Bone marrow (tissue), 2 donors: ENCODE measurements around the gene ME2.
"Not testable (repeated sequence)": the region's sequence is repeated elsewhere in the genome, so short reads cannot be mapped to it uniquely, and the experiment has no call there.

ENCODE experiments used
- DNase-seq, 2 donors: peaks; one replicate each; lab custom pipeline; 2025; lab: John Stamatoyannopoulos, UW

ME2 gene

DNA sequence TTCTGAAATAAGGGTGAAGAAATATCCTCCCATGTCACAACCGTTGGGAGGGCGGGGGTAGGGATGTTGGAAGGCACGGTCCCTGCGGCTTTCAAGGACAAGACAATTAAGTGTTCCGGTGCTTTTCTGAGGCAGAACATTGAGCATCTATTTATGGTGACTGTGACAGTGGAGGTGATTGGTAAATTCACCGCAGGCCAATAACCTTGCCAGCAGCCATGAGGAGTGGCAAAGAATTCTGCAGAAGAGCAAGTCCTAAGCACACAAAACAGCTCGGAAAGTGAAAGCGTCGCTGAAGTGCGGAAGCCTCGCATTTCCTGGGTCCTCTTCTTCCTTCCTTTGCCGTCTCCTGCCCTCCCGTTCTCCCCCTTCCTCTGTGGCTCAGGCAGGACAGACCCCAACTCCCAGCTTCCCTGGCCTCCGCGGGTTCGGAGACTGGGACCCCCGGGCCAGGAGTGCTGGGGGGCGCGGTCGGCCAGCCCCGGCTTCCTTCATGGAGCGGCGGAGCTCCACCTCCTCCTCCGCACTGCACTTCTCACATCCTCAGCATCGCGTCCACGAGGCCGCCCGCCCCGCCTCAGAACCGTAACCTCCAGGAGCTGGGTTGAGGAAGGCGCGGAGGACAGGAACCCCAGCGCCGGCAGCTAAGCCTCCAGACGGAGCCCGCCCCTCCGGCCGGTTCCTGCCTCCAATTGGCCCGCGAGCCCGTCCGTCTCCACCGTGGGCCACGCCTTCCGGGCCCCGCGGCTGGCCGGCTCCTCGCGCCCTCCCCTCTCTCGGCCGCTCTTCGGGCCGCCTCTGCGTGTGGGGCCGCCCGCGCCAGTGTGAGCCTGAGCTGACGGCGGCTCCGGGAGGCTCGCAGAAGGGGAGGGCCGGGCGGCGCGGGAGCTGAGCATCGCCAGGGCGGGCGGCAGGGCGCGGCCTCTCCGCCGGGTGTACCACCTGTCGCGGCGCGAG lies at the start of gene ME2:
ME2 (plus strand) TSS at position 774 of the 957 bp plus-strand sequence. CDS start 16,703 bp downstream, outside the sequence.
- peak; percentile 79 to 81 for DNase-seq

DNA sequence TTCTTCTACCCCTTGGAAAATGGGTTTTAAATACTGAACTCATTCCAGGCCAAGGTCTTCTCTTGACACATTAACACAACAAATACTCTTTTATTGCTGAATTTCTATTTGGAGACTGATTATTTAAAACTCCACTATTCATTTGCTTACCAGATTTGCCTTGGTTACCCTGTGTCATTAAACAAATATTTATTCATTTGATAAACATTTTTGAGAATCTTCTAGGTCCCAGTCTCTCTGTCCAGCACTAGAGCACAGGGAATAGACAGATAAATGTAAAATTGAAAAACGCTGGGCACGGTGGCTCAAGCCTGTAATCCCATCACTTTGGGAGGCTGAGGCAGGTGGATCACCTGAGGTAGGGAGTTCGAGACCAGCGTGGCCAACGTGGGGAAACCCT lies 49.3 kb upstream of the ME2 start:
- no peak for DNase-seq

- no peak for DNase-seq
Observed at GRCh38 chr18:50830544-50830943, 48.4 kb upstream of the ME2 start.

GRCh38 chr18:50832754-50833153 lies 46.2 kb upstream of the ME2 start:
- no peak for DNase-seq

- DNase-seq: not testable (repeated sequence)
Observed at GRCh38 chr18:50833496-50833895, 45.4 kb upstream of the ME2 start.

GRCh38 chr18:50836521-50836957 lies 42.4 kb upstream of the ME2 start:
- no peak for DNase-seq

- DNase-seq: no peak
Observed at GRCh38 chr18:50839341-50839740, 39.6 kb upstream of the ME2 start.

DNA sequence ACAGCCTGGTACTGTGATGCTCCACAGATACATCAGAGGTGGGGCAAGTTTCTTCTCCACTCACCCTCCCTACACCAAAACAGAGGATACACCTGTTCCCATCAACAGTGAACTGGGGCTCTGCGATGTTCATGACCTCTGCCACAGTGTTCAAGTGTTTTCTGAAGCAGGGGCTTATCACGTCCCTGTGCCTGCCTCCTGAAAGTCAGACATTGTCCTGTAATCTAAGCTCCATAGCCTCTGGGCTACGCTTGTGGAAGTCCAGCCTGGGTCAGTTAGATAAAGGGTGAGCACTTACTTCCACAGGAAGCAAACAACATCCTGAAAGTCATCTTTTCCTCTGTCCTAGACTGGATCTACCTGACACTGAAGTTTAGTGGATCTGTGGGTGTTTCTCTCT lies 38.9 kb upstream of the ME2 start:
- no peak for DNase-seq

- DNase-seq: no peak
Observed at GRCh38 chr18:50842846-50843245, 36.1 kb upstream of the ME2 start.

- DNase-seq: no peak
Observed at GRCh38 chr18:50844554-50844953, 34.4 kb upstream of the ME2 start.

- DNase-seq: no peak
Observed at GRCh38 chr18:50844960-50845359, 34.0 kb upstream of the ME2 start.

GRCh38 chr18:50847192-50847591 lies 31.7 kb upstream of the ME2 start:
- DNase-seq: no peak

GRCh38 chr18:50848061-50848551 lies 30.8 kb upstream of the ME2 start:
- DNase-seq: no peak

GRCh38 chr18:50848991-50849390 lies 29.9 kb upstream of the ME2 start:
- no peak for DNase-seq

DNA sequence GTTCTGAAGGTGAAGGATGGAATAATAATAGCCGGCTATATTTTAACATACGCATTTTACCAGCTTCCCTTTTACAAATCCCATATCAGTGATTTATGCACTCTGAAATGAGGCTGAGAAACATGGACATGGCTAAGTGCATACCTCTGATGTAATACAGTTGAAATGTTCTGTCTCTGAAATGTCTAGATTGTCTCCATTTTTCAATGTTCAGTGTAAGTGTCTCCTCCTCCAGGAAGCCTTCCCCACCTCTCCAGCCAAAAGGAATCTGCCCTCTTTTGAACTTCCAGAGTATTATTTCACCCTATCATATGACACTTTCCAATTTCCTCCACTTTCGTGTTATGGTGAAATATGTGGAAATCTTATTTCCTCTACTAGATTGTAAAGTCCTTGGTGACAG lies 29.5 kb upstream of the ME2 start:
- no peak for DNase-seq

DNA sequence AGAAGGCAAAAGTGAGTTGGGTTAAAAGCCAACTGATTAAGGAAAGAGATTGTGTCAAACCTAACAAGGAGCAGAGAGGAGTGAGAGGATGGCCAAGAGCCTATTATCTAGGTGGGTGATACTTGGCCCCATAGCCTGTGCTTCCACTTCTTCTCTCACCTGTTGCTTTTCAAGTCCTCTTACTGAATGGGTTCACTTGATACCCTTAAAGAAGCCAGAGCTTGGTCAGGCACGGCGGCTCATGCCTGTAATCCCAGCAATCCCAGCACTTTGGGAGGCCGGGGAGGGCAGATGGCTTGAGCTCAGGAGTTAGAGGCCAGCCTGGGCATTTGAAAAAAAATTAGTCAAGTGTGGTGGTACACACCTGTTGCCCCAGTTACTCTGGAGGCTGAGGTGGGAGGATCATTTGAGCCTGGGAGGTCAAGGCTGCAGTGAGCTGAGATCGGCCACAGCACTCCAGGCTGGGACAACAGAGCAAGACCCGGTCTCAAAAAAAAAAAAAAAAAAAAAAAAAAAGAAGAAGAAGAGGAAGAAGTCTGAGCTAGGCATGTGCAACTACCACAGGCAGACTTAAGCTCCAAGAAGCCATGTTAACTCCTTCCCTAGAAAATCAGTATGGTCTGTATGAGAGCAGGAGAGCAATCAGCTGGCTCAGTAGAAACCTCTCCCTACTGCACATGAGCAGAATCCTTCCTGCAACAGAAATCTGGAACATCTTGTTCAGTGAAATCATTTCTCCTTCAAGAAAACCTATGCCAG lies 28.4 kb upstream of the ME2 start:
- no peak for DNase-seq

GRCh38 chr18:50853863-50854271 lies 25.1 kb upstream of the ME2 start:
- peak in 1 of 2 donors; percentile 9 for DNase-seq

DNA sequence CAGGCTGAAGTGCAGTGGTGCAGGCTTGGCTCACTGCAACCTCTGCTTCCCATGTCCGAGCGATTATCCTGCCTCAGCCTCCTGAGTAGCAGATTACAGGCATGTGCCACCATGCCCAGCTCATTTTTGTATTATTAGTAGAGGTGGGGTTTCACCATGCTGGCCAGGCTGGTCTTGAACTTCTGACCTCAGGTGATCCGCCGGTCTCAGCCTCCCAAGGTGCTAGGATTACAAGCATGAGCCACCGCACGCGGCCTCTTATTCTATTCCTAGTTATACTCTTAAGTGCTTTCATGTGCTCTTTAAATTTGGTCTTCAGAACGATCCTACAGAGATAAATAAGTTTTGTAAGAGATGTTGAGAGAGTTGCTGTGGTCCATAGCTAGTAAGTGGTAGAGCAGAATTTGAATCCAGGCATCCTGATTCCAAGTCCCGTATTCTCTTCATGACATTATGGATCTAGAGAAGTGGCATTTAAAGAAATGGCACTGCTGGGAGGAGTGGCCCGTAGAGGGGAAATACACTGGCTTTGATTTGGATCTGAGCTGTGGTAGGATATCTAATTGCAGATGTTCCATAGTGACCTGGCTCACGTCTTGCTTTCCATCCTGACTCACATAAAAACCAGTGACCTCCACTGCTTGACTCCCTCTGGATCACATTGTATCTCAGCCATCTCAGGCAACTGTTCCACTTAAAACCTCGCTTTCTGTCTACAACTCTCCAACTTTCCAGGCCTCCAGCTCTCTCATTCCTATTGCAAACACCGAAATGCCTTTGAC lies 22.8 kb upstream of the ME2 start:
- no peak for DNase-seq

DNA sequence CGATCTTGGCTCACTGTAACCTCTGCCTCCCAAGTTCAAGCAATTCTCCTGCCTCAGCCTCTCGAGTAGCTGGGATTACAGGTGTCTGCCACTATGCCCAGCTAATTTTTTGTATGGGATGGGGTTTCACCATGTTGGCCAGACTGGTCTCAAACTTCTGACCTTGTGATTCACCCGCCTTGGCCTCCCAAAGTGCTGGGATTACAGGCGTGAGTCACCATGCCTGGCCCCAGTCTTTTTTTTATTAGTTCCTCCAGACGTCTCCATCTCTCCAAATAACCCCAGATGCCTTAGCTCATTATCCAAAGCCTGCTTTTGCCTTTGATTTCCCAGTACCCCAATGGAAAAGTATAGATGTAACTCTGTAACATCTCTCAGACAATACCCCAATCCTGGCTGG lies 21.8 kb upstream of the ME2 start:
- not testable (repeated sequence) for DNase-seq

- DNase-seq: no peak
Observed at GRCh38 chr18:50857694-50858093, 21.2 kb upstream of the ME2 start.

DNA sequence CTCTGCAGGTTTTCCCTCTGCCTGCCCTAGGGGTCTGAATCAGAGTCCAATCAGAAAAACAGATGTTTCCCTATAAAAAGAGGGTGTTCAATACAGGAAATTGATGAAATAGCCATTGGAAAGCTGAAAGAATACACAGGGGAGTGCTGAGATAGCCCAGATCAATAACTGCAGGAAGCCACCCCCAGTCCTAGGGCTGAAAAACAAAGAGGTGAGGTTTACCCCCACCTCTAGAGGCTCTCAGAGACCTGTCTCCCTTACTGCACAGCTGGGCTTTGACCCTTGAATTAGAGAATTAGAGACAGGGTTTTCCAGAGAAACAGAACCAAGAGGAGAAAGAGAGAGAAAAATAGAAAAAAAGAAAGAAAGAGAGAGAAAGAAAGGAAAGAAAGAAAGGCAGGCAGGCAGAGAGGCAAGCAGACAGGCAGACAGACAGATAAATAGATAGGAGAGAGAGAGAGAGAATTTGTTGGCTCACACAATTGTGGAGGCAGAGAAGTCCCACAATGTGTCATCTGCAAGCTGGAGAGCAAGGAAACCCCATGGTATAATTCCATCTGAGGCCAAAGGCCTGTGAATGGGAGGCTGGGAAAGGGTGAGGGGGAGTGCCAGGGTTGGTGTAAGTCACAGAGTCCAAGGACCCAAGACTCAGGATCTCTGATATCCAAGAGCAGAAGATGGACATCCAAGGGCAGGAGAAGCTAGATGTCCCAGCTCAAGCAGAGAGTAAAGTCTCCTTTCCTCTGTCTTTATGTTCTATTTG lies 18.9 kb upstream of the ME2 start:
- DNase-seq: no peak
